HuH-7 (cell line): ENCODE measurements around the gene CLIC5.

ENCODE experiments used
- DNase-seq: peaks from one replicate; pipeline ENCODE4 v3.0.0; 2011; ENCODE audit warnings: low spot score

Gene CLIC5

GRCh38 chr6:45838996-45839395, 176.7 kb downstream of the CLIC5 start:
- DNase-seq, result no peak

GRCh38 chr6:45838451-45838850, 177.2 kb downstream of the CLIC5 start:
- no peak for DNase-seq

- DNase-seq, result no peak
These were observed 178.0 kb downstream of the CLIC5 start for GRCh38 chr6:45837541-45838200.

- no peak for DNase-seq
These were observed 178.7 kb downstream of the CLIC5 start for GRCh38 chr6:45836984-45837383.

GRCh38 chr6:45836438-45836824, 179.2 kb downstream of the CLIC5 start:
- DNase-seq, result no peak

GRCh38 chr6:45835721-45836437, 179.8 kb downstream of the CLIC5 start:
- no peak for DNase-seq

- no peak for DNase-seq
These were observed 183.6 kb downstream of the CLIC5 start for GRCh38 chr6:45832063-45832462.
